ENCODE results near the gene DOCK2.

DNA sequence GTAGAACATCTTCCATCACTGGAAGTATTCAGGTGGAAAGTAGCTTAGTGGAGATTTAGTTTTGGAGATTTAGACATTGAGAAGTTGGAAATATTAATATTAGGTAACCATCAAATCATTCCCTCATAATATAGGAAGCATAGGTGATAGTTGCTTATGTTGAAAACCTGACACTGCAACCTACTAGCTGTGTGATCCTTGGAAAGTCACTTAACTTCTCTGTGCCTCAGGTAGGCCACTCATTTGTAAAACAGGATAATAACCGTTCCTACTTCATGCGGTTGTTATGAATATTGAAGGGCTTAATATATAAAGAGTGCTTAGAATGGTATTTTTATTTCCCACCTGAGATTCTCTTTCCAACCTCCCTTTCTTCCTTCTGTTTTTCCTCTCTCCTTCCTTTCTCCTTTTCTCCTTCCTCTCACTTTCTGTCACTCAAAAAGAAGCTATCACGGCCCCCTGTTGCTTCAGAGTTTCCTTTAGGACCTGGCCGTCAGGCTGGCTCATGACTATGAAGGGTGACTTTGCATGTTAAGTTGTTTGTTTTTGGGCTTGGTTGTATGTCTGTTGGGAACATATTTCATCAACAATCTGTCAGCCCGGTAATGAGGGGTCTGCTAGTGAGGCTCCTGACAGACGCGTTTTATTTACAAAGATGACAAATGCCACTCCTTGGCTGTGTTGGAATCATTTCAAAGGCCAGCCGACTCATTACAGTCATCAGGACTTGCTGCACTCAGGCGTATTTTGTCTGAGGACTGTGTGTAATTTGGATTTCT, 31.0 kb downstream of the DOCK2 start:
- TF ChIP-seq, protein P1, sequence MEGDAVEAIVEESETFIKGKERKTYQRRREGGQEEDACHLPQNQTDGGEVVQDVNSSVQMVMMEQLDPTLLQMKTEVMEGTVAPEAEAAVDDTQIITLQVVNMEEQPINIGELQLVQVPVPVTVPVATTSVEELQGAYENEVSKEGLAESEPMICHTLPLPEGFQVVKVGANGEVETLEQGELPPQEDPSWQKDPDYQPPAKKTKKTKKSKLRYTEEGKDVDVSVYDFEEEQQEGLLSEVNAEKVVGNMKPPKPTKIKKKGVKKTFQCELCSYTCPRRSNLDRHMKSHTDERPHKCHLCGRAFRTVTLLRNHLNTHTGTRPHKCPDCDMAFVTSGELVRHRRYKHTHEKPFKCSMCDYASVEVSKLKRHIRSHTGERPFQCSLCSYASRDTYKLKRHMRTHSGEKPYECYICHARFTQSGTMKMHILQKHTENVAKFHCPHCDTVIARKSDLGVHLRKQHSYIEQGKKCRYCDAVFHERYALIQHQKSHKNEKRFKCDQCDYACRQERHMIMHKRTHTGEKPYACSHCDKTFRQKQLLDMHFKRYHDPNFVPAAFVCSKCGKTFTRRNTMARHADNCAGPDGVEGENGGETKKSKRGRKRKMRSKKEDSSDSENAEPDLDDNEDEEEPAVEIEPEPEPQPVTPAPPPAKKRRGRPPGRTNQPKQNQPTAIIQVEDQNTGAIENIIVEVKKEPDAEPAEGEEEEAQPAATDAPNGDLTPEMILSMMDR (conservative IDR thresholded peaks at IDR 0.05; ENCODE audit: low read length) = no peak
- no peak for TF ChIP-seq EZH2phosphoT487 (IDR thresholded peaks at IDR 0.05; ENCODE audit: borderline replicate concordance, low read depth, low read length)

Data from OCI-LY7 (cell line).